ENCODE data around the gene MAPK12. TPM values are rescaled to one million over a fixed set of nuclear protein-coding genes. Genes with fewer than 3 reads are reported as not detected.
"Not testable (repeated sequence)": the region's sequence is repeated elsewhere in the genome, so short reads cannot be mapped to it uniquely, and the experiment has no call there.

The MAPK12 gene
- total and polyA plus RNA-seq, 12 donors: 10.6 to 23.0 (median 16.1) TPM

- Histone ChIP-seq H3K9me3 (no peaks in the 10 kb centered on the region), H3K4me3 (no peak overlapping the region), H3K27me3 (no peaks in the 10 kb centered on the region), H3K36me3 (peaks cover 0 to 94% (median 41%) of the 10 kb centered on the region in 9 donors), H3K4me1 (peaks cover 13 to 38% (median 24%) of the 10 kb centered on the region in 9 donors), H3K27ac (no peak overlapping the region)
- intact Hi-C loops (cut with DNase I): loop anchor here in 5 of 10 donors (2.0 to 10.0 kb wide), 5 partner anchors 56 to 281 kb away; no protein-coding TSS in a partner anchor
- TF ChIP-seq CTCF (IDR thresholded peaks at IDR 0.05): no peak
- DNase-seq (no peak), ATAC-seq (no peak)
- 85 to 89% methylated on average over 22 of the region's 22 CpGs for WGBS, 2 donors
Measured at GRCh38 chr22:50208430-50208938, 53.0 kb downstream of the MAPK12 start.

- peaks cover 0 to 88% (median 41%) of the 10 kb centered on the region in 9 donors for H3K36me3 ChIP-seq
- no peak for TF ChIP-seq CTCF (IDR thresholded peaks at IDR 0.05)
- H3K4me1 ChIP-seq: peaks cover 14 to 42% (median 27%) of the 10 kb centered on the region in 9 donors
- DNase-seq (no peak), ATAC-seq (peak in 2 of 8 donors; percentile 8 to 15)
- no peak overlapping the region for H3K27ac ChIP-seq
- WGBS, 2 donors: 65 to 67% methylated on average over 23 of the region's 23 CpGs
- intact Hi-C loops (cut with DNase I): loop anchor here in 6 of 10 donors (2.0 to 10.0 kb wide), 5 partner anchors 55 to 280 kb away; no protein-coding TSS in a partner anchor
- H3K27me3 ChIP-seq: no peaks in the 10 kb centered on the region
- no peak overlapping the region for H3K4me3 ChIP-seq
- H3K9me3 ChIP-seq: no peaks in the 10 kb centered on the region
Measured at GRCh38 chr22:50207383-50208140, 53.9 kb downstream of the MAPK12 start.

GRCh38 chr22:50206599-50206998 lies 54.9 kb downstream of the MAPK12 start:
- H3K36me3 ChIP-seq: peaks cover 0 to 79% (median 32%) of the 10 kb centered on the region in 9 donors
- no peaks in the 10 kb centered on the region for H3K9me3 ChIP-seq
- no peaks in the 10 kb centered on the region for H3K27me3 ChIP-seq
- H3K4me1 ChIP-seq: peaks cover 14 to 52% (median 37%) of the 10 kb centered on the region in 9 donors
- intact Hi-C loops (cut with DNase I): loop anchor here in 5 of 10 donors (2.0 to 10.0 kb wide), 4 partner anchors 54 to 279 kb away; no protein-coding TSS in a partner anchor
- peak overlapping the region in 7 of 10 donors; percentile 1 to 60 (median 40) for H3K27ac ChIP-seq
- H3K4me3 ChIP-seq: no peak overlapping the region
- WGBS, 2 donors: 23 to 43% methylated on average over 10 of the region's 10 CpGs
- DNase-seq: peak; percentile 68 to 73
- peak; percentile 25 to 66 (median 58) for TF ChIP-seq CTCF (IDR thresholded peaks at IDR 0.05)
- peak; percentile 57 to 89 (median 78) for ATAC-seq

- H3K4me1 ChIP-seq: peaks cover 14 to 52% (median 37%) of the 10 kb centered on the region in 9 donors
Measured at GRCh38 chr22:50205781-50206569, 55.5 kb downstream of the MAPK12 start.

GRCh38 chr22:50204998-50205397 lies 56.5 kb downstream of the MAPK12 start:
- intact Hi-C loops (cut with DNase I): loop anchor here in 4 of 10 donors (5.0 to 10.0 kb wide), 3 partner anchors 53 to 278 kb away; no protein-coding TSS in a partner anchor
- Histone ChIP-seq H3K27ac (peak overlapping the region in 1 of 10 donors; percentile 43), H3K36me3 (peaks cover 0 to 63% (median 21%) of the 10 kb centered on the region in 9 donors), H3K4me1 (peaks cover 14 to 55% (median 39%) of the 10 kb centered on the region in 9 donors), H3K4me3 (peak overlapping the region in 1 of 10 donors; percentile 2)
- H3K9me3 ChIP-seq, DNase-seq, H3K27me3 ChIP-seq, ATAC-seq: not testable (repeated sequence)
- WGBS, 2 donors: 91% methylated on average over 9 of the region's 9 CpGs

More at GRCh38 chr22:50205781-50206569, 55.5 kb downstream of the MAPK12 start:
- intact Hi-C loops (cut with DNase I): loop anchor here in 5 of 10 donors (2.0 to 10.0 kb wide), 4 partner anchors 54 to 279 kb away; no protein-coding TSS in a partner anchor
- Histone ChIP-seq H3K4me3 (no peak overlapping the region), H3K27ac (peak overlapping the region; percentile 8 to 72 (median 40)), H3K9me3 (no peaks in the 10 kb centered on the region), H3K36me3 (peaks cover 0 to 73% (median 30%) of the 10 kb centered on the region in 9 donors), H3K27me3 (no peaks in the 10 kb centered on the region)
- whole genome bisulfite sequencing, 2 donors: 90 to 91% methylated on average over 45 of the region's 45 CpGs
- no peak for TF ChIP-seq CTCF (IDR thresholded peaks at IDR 0.05)
- ATAC-seq (no peak), DNase-seq (no peak)

Data from heart right ventricle (tissue), 16 donors.